ENCODE measurements around the gene NAALADL2. TPM values are rescaled to one million over a fixed set of nuclear protein-coding genes. Genes with fewer than 3 reads are reported as not detected.

NAALADL2 gene
- total and polyA plus RNA-seq, 2 donors (not counting 1 experiment from before 2014, with no cell fraction given) = not detected

GRCh38 chr3:175107231-175107630 lies 248.1 kb downstream of the NAALADL2 start:
- Histone ChIP-seq H4K20me1 (ENCODE audit: control insufficient read depth, insufficient read depth, low read length, poor library complexity, severe bottlenecking) (no peaks in the 10 kb centered on the region), H3K9me3 (ENCODE audit: control extremely low read depth in 1 of 3, control insufficient read depth in 2 of 3, insufficient read depth in 1 of 3, low read length in 2 of 3) (no peaks in the 10 kb centered on the region), H3K36me3 (replicated peaks in 1 of 2; ENCODE audit: control extremely low read depth in 1 of 2, control insufficient read depth in 1 of 2, extremely low read depth in 1 of 2, insufficient read depth in 2 of 2, low read length in 1 of 2) (no peaks in the 10 kb centered on the region), H3K4me3 (ENCODE audit: control extremely low read depth in 1 of 5, extremely low read depth in 1 of 5, insufficient read depth in 1 of 5, low read depth in 2 of 5, low read length in 4 of 5) (no peak overlapping the region), H3K27me3 (replicated peaks in 1 of 4; ENCODE audit: control extremely low read depth in 1 of 4, control insufficient read depth in 3 of 4, insufficient read depth in 4 of 4, low read length in 3 of 4) (no peaks in the 10 kb centered on the region), H3K27ac (ENCODE audit: low read length in 2 of 2) (no peak overlapping the region), H3K4me2 (replicated peaks; ENCODE audit: low read depth, low read length, poor library complexity, severe bottlenecking) (no peak overlapping the region), H3K4me1 (ENCODE audit: control insufficient read depth in 2 of 2, insufficient read depth in 2 of 2, low read length in 2 of 2) (no peaks in the 10 kb centered on the region), H3K9ac (ENCODE audit: low read length) (no peak overlapping the region), H2AFZ (ENCODE audit: insufficient read depth, low read depth, low read length, poor library complexity, severe bottlenecking) (no peak overlapping the region), H3K79me2 (ENCODE audit: control insufficient read depth, insufficient read depth, low read length) (no peaks in the 10 kb centered on the region)
- ChIA-PET CTCF (no interaction called here), POLR2A (no interaction called here)
- WGBS (ENCODE audit: insufficient coverage) = no CpG with 5 or more reads among the region's 2 CpGs
- Mint-ChIP-seq H3K4me3 (no peak overlapping the region), H3K27ac (no peak overlapping the region), H3K27me3 (no peaks in the 10 kb centered on the region), H3K4me1 (no peaks in the 10 kb centered on the region), H3K9me3 (ENCODE audit: insufficient read depth) (no peaks in the 10 kb centered on the region)
- intact Hi-C loops (cut with micrococcal nuclease) = no loop called here
- TF ChIP-seq EZH2 (IDR thresholded peaks at IDR 0.05; ENCODE audit: borderline replicate concordance, insufficient read depth, low read depth, low read length, poor library complexity, severe bottlenecking) (no peak), CTCF (IDR thresholded peaks at IDR 0.05) (no peak)
- ATAC-seq (ENCODE audit: low read depth) = no peak
- DNase-seq = no peak

GRCh38 chr3:175107995-175108394 lies 248.9 kb downstream of the NAALADL2 start:
- no peak for ATAC-seq (ENCODE audit: low read depth)
- CTCF ChIA-PET = no interaction called here
- H3K27me3 Mint-ChIP-seq = no peaks in the 10 kb centered on the region

More at GRCh38 chr3:175107995-175108394, 248.9 kb downstream of the NAALADL2 start:
- no peaks in the 10 kb centered on the region for H3K4me1 Mint-ChIP-seq
- intact Hi-C loops (cut with micrococcal nuclease) = no loop called here
- no peak for TF ChIP-seq CTCF (IDR thresholded peaks at IDR 0.05)
- no peak for TF ChIP-seq EZH2 (IDR thresholded peaks at IDR 0.05; ENCODE audit: borderline replicate concordance, insufficient read depth, low read depth, low read length, poor library complexity, severe bottlenecking)
- H3K36me3 ChIP-seq (replicated peaks in 1 of 2; ENCODE audit: control extremely low read depth in 1 of 2, control insufficient read depth in 1 of 2, extremely low read depth in 1 of 2, insufficient read depth in 2 of 2, low read length in 1 of 2) = no peaks in the 10 kb centered on the region
- H3K79me2 ChIP-seq (ENCODE audit: control insufficient read depth, insufficient read depth, low read length) = no peaks in the 10 kb centered on the region
- no peak overlapping the region for H3K27ac Mint-ChIP-seq
- no peaks in the 10 kb centered on the region for H4K20me1 ChIP-seq (ENCODE audit: control insufficient read depth, insufficient read depth, low read length, poor library complexity, severe bottlenecking)
- no peaks in the 10 kb centered on the region for H3K27me3 ChIP-seq (replicated peaks in 1 of 4; ENCODE audit: control extremely low read depth in 1 of 4, control insufficient read depth in 3 of 4, insufficient read depth in 4 of 4, low read length in 3 of 4)
- H2AFZ ChIP-seq (ENCODE audit: insufficient read depth, low read depth, low read length, poor library complexity, severe bottlenecking) = no peak overlapping the region
- H3K4me1 ChIP-seq (ENCODE audit: control insufficient read depth in 2 of 2, insufficient read depth in 2 of 2, low read length in 2 of 2) = no peaks in the 10 kb centered on the region
- POLR2A ChIA-PET = no interaction called here
- no peak overlapping the region for H3K27ac ChIP-seq (ENCODE audit: low read length in 2 of 2)
- H3K9me3 ChIP-seq (ENCODE audit: control extremely low read depth in 1 of 3, control insufficient read depth in 2 of 3, insufficient read depth in 1 of 3, low read length in 2 of 3) = no peaks in the 10 kb centered on the region
- H3K4me3 ChIP-seq (ENCODE audit: control extremely low read depth in 1 of 5, extremely low read depth in 1 of 5, insufficient read depth in 1 of 5, low read depth in 2 of 5, low read length in 4 of 5) = no peak overlapping the region
- no peaks in the 10 kb centered on the region for H3K9me3 Mint-ChIP-seq (ENCODE audit: insufficient read depth)
- no peak overlapping the region for H3K9ac ChIP-seq (ENCODE audit: low read length)
- no peak overlapping the region for H3K4me3 Mint-ChIP-seq
- H3K4me2 ChIP-seq (replicated peaks; ENCODE audit: low read depth, low read length, poor library complexity, severe bottlenecking) = no peak overlapping the region
- no peak for DNase-seq

Measured in B cell (primary cell).